OCI-LY3 (cell line): ENCODE results near the gene FAM83B.
A peak's percentile ranks its signal among the peaks of the same experiment; 100 is the strongest.

Experiments
- H2AFZ ChIP-seq: fragments of 200-600, 300-600 bp; shearing (Covaris generic); 2 replicates; pipeline ENCODE4 v1.6.0; 2014; ENCODE audit warnings: antibody characterized with exemption, low read depth, low read length
- H3K27ac ChIP-seq: fragments of 200-600, 300-600 bp; sonication (generic); 2 replicates; pipeline ENCODE4 v1.5.1; 2014; ENCODE audit warnings: mild to moderate bottlenecking, low read length, moderate library complexity, mixed read lengths
- H3K27me3 ChIP-seq: fragments of 200-600, 300-600 bp; sonication (generic); 2 replicates; pipeline ENCODE4 v1.6.1; 2014; ENCODE audit warnings: low read depth, low read length, mixed read lengths
- H3K36me3 ChIP-seq: fragments of 200-600, 300-600 bp; sonication (generic); replicated peaks from 2 replicates; pipeline ENCODE3; 2014; ENCODE audit warnings: low read depth, low read length, mixed read lengths
- H3K4me1 ChIP-seq: fragments of 300-600, 200-600 bp; sonication (generic); 2 replicates; pipeline ENCODE4 v1.6.1; 2014; ENCODE audit warnings: low read length, mixed read lengths
- H3K4me2 ChIP-seq: fragments of 200-600, 300-600 bp; sonication (generic); 2 replicates; pipeline ENCODE4 v1.6.1; 2014; ENCODE audit warnings: low read length, mixed read lengths
- H3K4me3 ChIP-seq: fragments of 300-600, 200-600 bp; sonication (generic); 2 replicates; pipeline ENCODE4 v1.5.1; 2014; ENCODE audit warnings: antibody characterized with exemption, mild to moderate bottlenecking, low read length, moderate library complexity
- H3K79me2 ChIP-seq: fragments of 300-600, 200-600 bp; shearing (Covaris generic); 2 replicates; pipeline ENCODE4 v1.6.1; 2014; ENCODE audit warnings: mild to moderate bottlenecking, low read length, mixed read lengths
- H3K9ac ChIP-seq: fragments of 300-600, 200-600 bp; shearing (Covaris generic); 2 replicates; pipeline ENCODE4 v1.6.0; 2014; ENCODE audit warnings: mild to moderate bottlenecking, low read length, moderate library complexity
- H3K9me3 ChIP-seq: fragments of 200-600, 300-600 bp; shearing (Covaris generic); 2 replicates; pipeline ENCODE4 v1.6.1; 2014; ENCODE audit warnings: low read length, mixed read lengths; ENCODE audit not compliant: insufficient read depth
- H4K20me1 ChIP-seq: fragments of 200-600, 300-600 bp; sonication (generic); 2 replicates; pipeline ENCODE4 v1.6.1; 2016; ENCODE audit warnings: low read length, mixed read lengths; ENCODE audit not compliant: insufficient read depth
- CTCF ChIP-seq: fragments of 200-600, 300-600 bp; sonication (generic); IDR thresholded peaks from 2 replicates; pipeline ENCODE4 v1.5.1; 2014; ENCODE audit warnings: antibody characterized with exemption, low read length, low read depth
- EZH2phosphoT487 ChIP-seq: fragments of 200-600 bp; shearing (Covaris generic); IDR thresholded peaks from 2 replicates; pipeline ENCODE4 v1.6.1; 2018; ENCODE audit warnings: antibody characterized with exemption, mixed run types, low read depth

Gene FAM83B

GRCh38 chr6:54910921-54911320 lies 64.3 kb downstream of the FAM83B start:
- peak overlapping the region; percentile 78; the same call in 1 of the 2 replicates for H2AFZ ChIP-seq
- no peak overlapping the region for H3K9ac ChIP-seq
- H3K9me3 ChIP-seq: no peaks in the 10 kb centered on the region
- peak overlapping the region; percentile 54 for H3K4me2 ChIP-seq
- no peaks in the 10 kb centered on the region for H4K20me1 ChIP-seq
- H3K36me3 ChIP-seq: no peaks in the 10 kb centered on the region
- H3K27me3 ChIP-seq: no peaks in the 10 kb centered on the region
- no peak for TF ChIP-seq CTCF
- no peak for TF ChIP-seq EZH2phosphoT487
- H3K4me3 ChIP-seq: peak overlapping the region; percentile 61; the same call in 1 of the 2 replicates
- peaks cover 12% of the 10 kb centered on the region for H3K4me1 ChIP-seq
- no peaks in the 10 kb centered on the region for H3K79me2 ChIP-seq
- H3K27ac ChIP-seq: no peak overlapping the region

GRCh38 chr6:54913211-54913610 lies 66.6 kb downstream of the FAM83B start:
- Histone ChIP-seq H3K9ac (no peak overlapping the region), H2AFZ (no peak overlapping the region), H3K9me3 (no peaks in the 10 kb centered on the region), H4K20me1 (no peaks in the 10 kb centered on the region), H3K79me2 (no peaks in the 10 kb centered on the region), H3K4me2 (no peak overlapping the region), H3K27me3 (no peaks in the 10 kb centered on the region), H3K4me3 (no peak overlapping the region), H3K27ac (no peak overlapping the region), H3K36me3 (no peaks in the 10 kb centered on the region), H3K4me1 (peaks cover 3% of the 10 kb centered on the region; the same call in 1 of the 2 replicates)
- TF ChIP-seq CTCF: no peak
- TF ChIP-seq EZH2phosphoT487: no peak

- Histone ChIP-seq H3K4me2 (no peak overlapping the region), H3K36me3 (no peaks in the 10 kb centered on the region), H3K27me3 (no peaks in the 10 kb centered on the region), H3K27ac (no peak overlapping the region), H4K20me1 (no peaks in the 10 kb centered on the region), H3K79me2 (no peaks in the 10 kb centered on the region), H3K9me3 (no peaks in the 10 kb centered on the region), H2AFZ (no peak overlapping the region), H3K4me3 (no peak overlapping the region), H3K9ac (no peak overlapping the region), H3K4me1 (no peaks in the 10 kb centered on the region)
- TF ChIP-seq EZH2phosphoT487: no peak
- no peak for TF ChIP-seq CTCF
Observed at GRCh38 chr6:54916858-54917257, 70.3 kb downstream of the FAM83B start.

- Histone ChIP-seq H3K36me3 (no peaks in the 10 kb centered on the region), H3K4me2 (no peak overlapping the region), H4K20me1 (no peaks in the 10 kb centered on the region), H2AFZ (no peak overlapping the region), H3K27ac (no peak overlapping the region), H3K9me3 (no peaks in the 10 kb centered on the region), H3K9ac (no peak overlapping the region), H3K79me2 (no peaks in the 10 kb centered on the region), H3K27me3 (no peaks in the 10 kb centered on the region), H3K4me1 (no peaks in the 10 kb centered on the region), H3K4me3 (no peak overlapping the region)
- TF ChIP-seq EZH2phosphoT487: no peak
- no peak for TF ChIP-seq CTCF
Observed at GRCh38 chr6:54920628-54921027, 74.1 kb downstream of the FAM83B start.
